ENCODE data around the gene FAM234B.

Gene FAM234B

DNA sequence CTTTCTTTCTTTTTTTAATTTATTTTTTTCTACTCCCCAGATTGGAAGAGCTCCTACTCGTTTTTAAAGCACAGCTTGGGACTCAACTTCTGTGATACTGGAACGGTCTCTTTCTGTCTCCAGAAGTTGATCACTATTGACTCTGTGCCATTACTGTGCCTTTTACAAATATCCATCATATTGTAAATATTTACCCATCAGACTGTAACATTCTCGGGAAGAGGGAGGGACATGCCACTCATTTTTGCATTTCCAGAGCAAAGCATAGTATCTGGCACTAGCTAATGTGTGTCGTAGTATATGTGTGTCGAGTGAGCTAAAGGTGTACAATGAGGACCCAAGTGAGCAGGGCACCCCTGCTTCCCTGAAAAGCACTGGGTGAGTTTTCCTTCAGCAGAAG, 83.3 kb downstream of the FAM234B start:
- Histone ChIP-seq H3K4me3 (no peak overlapping the region), H3K27ac (no peak overlapping the region), H3K27me3 (no peaks in the 10 kb centered on the region), H3K4me1 (no peaks in the 10 kb centered on the region), H3K9me3 (no peaks in the 10 kb centered on the region), H3K36me3 (no peaks in the 10 kb centered on the region)
- intact Hi-C loops (cut with DNase I; ENCODE audit: low total_unique reads), result no loop called here
- no peak for DNase-seq
- TF ChIP-seq, protein P1, sequence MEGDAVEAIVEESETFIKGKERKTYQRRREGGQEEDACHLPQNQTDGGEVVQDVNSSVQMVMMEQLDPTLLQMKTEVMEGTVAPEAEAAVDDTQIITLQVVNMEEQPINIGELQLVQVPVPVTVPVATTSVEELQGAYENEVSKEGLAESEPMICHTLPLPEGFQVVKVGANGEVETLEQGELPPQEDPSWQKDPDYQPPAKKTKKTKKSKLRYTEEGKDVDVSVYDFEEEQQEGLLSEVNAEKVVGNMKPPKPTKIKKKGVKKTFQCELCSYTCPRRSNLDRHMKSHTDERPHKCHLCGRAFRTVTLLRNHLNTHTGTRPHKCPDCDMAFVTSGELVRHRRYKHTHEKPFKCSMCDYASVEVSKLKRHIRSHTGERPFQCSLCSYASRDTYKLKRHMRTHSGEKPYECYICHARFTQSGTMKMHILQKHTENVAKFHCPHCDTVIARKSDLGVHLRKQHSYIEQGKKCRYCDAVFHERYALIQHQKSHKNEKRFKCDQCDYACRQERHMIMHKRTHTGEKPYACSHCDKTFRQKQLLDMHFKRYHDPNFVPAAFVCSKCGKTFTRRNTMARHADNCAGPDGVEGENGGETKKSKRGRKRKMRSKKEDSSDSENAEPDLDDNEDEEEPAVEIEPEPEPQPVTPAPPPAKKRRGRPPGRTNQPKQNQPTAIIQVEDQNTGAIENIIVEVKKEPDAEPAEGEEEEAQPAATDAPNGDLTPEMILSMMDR (IDR thresholded peaks at IDR 0.05), result no peak

DNA sequence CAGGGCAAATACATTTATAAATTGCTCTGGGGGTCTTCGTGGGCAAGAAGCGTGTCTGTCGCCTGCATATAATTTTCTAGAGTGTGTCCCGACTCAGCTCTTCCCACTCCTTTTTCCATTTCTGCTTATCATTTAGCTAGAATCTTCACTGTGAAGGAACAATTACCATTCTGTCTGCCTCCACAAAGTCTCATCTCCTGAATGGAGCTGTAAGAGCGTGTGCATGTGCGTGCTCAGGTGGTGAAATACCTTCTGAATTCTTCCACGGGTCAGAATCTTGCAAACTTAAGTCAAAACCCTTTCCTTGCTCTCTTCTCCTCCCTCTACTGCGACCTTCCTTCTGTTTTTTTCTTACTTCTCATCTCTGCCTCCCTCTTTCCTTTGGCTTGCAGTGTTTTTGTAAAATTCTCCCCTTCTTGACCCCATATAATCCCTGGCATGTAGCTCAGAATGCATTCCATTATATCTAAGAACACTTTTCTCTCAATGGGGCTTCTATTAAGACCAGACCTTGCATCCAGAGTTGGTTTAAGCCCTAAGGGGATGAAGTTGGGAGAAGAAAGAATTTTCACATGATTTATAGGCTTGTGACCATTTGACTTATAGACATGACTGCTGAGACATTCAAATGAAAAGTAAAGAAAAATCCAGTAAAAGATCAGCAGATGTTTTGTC, 84.2 kb downstream of the FAM234B start:
- Histone ChIP-seq H3K27me3 (no peaks in the 10 kb centered on the region), H3K9me3 (no peaks in the 10 kb centered on the region), H3K36me3 (no peaks in the 10 kb centered on the region), H3K4me3 (no peak overlapping the region), H3K27ac (no peak overlapping the region), H3K4me1 (no peaks in the 10 kb centered on the region)
- DNase-seq, result no peak
- TF ChIP-seq, protein P1 (IDR thresholded peaks at IDR 0.05), result no peak
- intact Hi-C loops (cut with DNase I; ENCODE audit: low total_unique reads), result no loop called here

DNA sequence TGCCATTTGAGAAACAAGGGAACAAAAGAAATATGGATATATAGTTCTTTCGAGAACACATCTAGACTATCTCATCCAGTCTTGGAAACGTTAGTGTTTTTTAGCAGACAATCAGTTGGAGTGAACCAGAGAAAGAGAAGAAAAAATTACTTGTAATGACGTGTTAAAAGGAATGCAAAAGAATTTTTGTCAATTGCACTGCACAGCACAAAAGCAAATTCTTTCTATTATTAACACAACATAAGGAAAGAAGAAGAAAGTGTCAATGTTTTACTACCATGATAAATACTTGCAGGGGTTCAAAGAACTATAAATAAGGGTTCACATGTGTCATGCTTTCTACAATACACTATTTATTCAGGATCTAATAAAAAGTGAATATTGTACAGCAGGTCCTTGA, 86.8 kb downstream of the FAM234B start:
- peaks cover 0 to 6% (median 1%) of the 10 kb centered on the region in 4 donors for H3K4me1 ChIP-seq
- TF ChIP-seq, protein P1 (IDR thresholded peaks at IDR 0.05), result no peak
- intact Hi-C loops (cut with DNase I; ENCODE audit: low total_unique reads), result no loop called here
- no peaks in the 10 kb centered on the region for H3K27me3 ChIP-seq
- DNase-seq, result no peak
- no peaks in the 10 kb centered on the region for H3K9me3 ChIP-seq
- no peak overlapping the region for H3K4me3 ChIP-seq
- no peak overlapping the region for H3K27ac ChIP-seq
- H3K36me3 ChIP-seq, result no peaks in the 10 kb centered on the region
